ENCODE data around the gene MEGF6. TPM values are rescaled to one million over a fixed set of nuclear protein-coding genes. Genes with fewer than 3 reads are reported as not detected.

MEGF6 gene
- polyA plus RNA-seq, 3 donors, result 6.6 to 16.3 (median 11.7) TPM

DNA sequence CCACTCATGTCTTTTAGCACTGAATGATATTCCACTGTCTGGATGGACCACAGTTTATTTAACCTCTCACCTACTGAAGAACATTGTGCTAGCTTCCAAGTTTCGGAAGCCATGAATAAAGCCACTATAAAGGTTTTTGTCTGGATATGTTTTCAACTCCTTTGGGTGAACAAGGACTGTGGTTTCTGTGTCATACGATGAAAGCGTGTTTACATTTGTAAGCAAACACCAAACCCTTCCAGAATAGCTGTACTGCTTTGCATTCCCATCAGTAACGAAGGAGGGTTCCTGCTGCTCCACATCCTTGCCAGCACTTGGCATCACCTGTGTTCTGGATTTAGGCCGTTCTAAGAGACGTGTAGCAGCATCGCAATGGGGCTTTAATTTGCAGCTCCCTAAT, 167.5 kb downstream of the MEGF6 start:
- H3K27ac ChIP-seq (ENCODE audit: low read depth, low read length), result no peak overlapping the region
- 76 to 85% (median 76%) methylated on average over 7 of the region's 7 CpGs for WGBS, 3 donors

GRCh38 chr1:3442901-3443300, 168.4 kb downstream of the MEGF6 start:
- H3K27ac ChIP-seq (ENCODE audit: low read depth, low read length), result no peak overlapping the region
- WGBS, 3 donors, result 77 to 82% (median 80%) methylated on average over 12 of the region's 12 CpGs

DNA sequence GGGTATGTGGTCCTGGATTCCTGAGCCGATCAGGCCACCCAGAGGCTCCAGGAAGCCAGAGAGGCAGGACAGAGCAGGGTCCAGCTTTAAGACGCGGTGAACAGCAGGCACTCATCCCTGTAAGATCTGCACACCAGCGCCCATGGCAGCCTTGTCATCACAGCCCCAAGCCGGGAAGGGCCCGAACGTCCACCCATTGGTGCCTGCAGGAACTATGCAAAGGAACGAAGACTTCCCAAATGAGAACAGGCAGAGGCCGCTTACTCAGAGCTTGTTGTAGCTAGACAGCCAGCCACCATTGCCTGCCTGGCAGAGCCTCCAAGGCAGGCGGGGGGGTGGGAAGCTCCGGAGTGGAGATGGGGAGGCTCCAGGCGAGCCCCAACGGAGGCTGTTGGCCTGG, 169.0 kb downstream of the MEGF6 start:
- WGBS, 3 donors, result 75 to 78% (median 78%) methylated on average over 13 of the region's 13 CpGs
- no peak overlapping the region for H3K27ac ChIP-seq (ENCODE audit: low read depth, low read length)

DNA sequence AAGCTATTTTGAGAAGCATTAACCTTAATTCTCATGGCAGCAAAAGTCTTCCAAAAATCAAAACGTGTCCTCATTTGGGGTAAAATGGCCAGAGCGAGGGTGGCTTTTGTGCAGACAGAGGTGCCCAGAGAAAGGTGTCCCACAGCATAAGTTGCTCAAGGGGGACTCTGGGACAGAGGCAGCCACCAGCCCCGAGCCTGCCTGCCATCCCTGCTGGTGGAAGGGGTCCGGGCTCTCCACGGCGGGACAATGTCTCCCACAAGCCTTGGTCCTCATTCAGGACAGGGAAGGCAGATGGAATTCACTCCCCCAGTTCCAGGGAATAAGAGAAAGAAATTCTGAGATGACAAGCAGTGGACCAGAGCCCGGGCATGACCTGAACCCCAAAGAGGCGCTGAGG, 169.4 kb downstream of the MEGF6 start:
- H3K27ac ChIP-seq (ENCODE audit: low read depth, low read length), result no peak overlapping the region
- WGBS, 3 donors, result 69 to 84% (median 79%) methylated on average over 8 of the region's 8 CpGs

DNA sequence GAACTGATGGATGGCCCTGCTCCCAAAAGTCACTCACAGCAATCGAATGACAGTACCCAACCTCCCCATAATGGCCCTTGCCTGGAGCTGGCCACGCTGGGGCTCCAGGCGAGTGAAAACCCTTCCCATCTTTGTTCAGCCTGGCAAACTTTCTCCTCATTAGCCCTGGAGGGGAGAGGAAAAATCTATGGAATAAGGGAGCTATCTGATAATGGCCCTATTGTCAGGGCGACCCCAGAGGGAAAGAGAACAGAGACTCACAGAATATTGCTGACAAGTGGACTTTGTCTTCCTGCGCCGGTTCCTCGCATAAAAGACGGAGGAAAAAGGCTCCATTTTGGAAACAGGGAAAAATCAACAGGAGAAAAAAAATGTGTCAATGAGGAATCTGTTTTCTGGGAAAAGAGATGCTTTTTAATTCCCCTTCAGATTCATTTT, 169.9 kb downstream of the MEGF6 start:
- 32 to 57% (median 57%) methylated on average over 8 of the region's 8 CpGs for WGBS, 3 donors
- H3K27ac ChIP-seq (ENCODE audit: low read depth, low read length), result no peak overlapping the region

GRCh38 chr1:3440711-3441409, 170.4 kb downstream of the MEGF6 start:
- 48 to 58% (median 56%) methylated on average over 20 of the region's 20 CpGs for WGBS, 3 donors
- no peak overlapping the region for H3K27ac ChIP-seq (ENCODE audit: low read depth, low read length)

- H3K27ac ChIP-seq (ENCODE audit: low read depth, low read length), result no peak overlapping the region
- 58 to 63% (median 61%) methylated on average over 10 of the region's 10 CpGs for WGBS, 3 donors
Observed at GRCh38 chr1:3440300-3440681, 171.0 kb downstream of the MEGF6 start.

Other genes with a start within 250 kb of the MEGF6 start
- 1 to 10 TPM; 1.2 to 9.0 (median 4.6) TPM for gene ARHGEF16, start 156.8 kb downstream of the MEGF6 start, polyA plus RNA-seq
- gene TPRG1L, start 13.5 kb upstream of the MEGF6 start, polyA plus RNA-seq, result 10 to 100 TPM; 22.8 to 49.7 (median 30.9) TPM
- 10 to 100 TPM; 12.0 to 17.5 (median 17.4) TPM for gene WRAP73, start 38.6 kb upstream of the MEGF6 start, polyA plus RNA-seq
- under 1 TPM in 2 of 3 donors, not detected in 1; 0.01 to 0.24 TPM for gene TP73, start 41.0 kb upstream of the MEGF6 start, polyA plus RNA-seq
- not detected for gene CCDC27, start 140.9 kb upstream of the MEGF6 start, polyA plus RNA-seq
- 1 to 10 TPM; 1.8 to 8.2 (median 3.7) TPM for gene SMIM1, start 161.2 kb upstream of the MEGF6 start, polyA plus RNA-seq
- 10 to 100 TPM; 21.4 to 25.4 (median 22.2) TPM for gene LRRC47, start 185.0 kb upstream of the MEGF6 start, polyA plus RNA-seq
- gene CEP104, start 245.7 kb upstream of the MEGF6 start, polyA plus RNA-seq, result 10 to 100 TPM in 1 of 3 donors, 1 to 10 TPM in 2; 7.4 to 10.3 (median 8.5) TPM
- 1 to 10 TPM; 3.1 to 4.4 (median 4.3) TPM for gene DFFB, start 246.0 kb upstream of the MEGF6 start, polyA plus RNA-seq

All from adipose tissue (tissue), 3 donors.